HG02943 (cell line): ENCODE measurements around the gene TENT5A.

Experiments used
- ATAC-seq: cut with Tn5 transposase; IDR thresholded peaks from one replicate; pipeline ENCODE4 v1.9.1; 2021; ENCODE audit warnings: mild to moderate bottlenecking, low read depth, moderate library complexity; ENCODE audit not compliant: unreplicated experiment

TENT5A gene

GRCh38 chr6:81772741-81773140, 20.3 kb upstream of the TENT5A start:
- ATAC-seq = peak; percentile 95

- no peak for ATAC-seq
Measured at GRCh38 chr6:81771097-81771496, 18.6 kb upstream of the TENT5A start.

- ATAC-seq = no peak
Measured at GRCh38 chr6:81770381-81770780, 17.9 kb upstream of the TENT5A start.

GRCh38 chr6:81769824-81770223, 17.3 kb upstream of the TENT5A start:
- ATAC-seq = no peak

GRCh38 chr6:81768150-81768942, 15.9 kb upstream of the TENT5A start:
- ATAC-seq = no peak

GRCh38 chr6:81767163-81767891, 14.8 kb upstream of the TENT5A start:
- ATAC-seq = no peak

- peak; percentile 69 for ATAC-seq
Measured at GRCh38 chr6:81766482-81767069, 14.1 kb upstream of the TENT5A start.

- no peak for ATAC-seq
Measured at GRCh38 chr6:81764531-81764930, 12.1 kb upstream of the TENT5A start.

- ATAC-seq = no peak
Measured at GRCh38 chr6:81763968-81764367, 11.5 kb upstream of the TENT5A start.

- no peak for ATAC-seq
Measured at GRCh38 chr6:81763051-81763450, 10.6 kb upstream of the TENT5A start.

- ATAC-seq = no peak
Measured at GRCh38 chr6:81762606-81763005, 10.1 kb upstream of the TENT5A start.

GRCh38 chr6:81762132-81762531, 9.7 kb upstream of the TENT5A start:
- no peak for ATAC-seq

GRCh38 chr6:81761197-81761596, 8.7 kb upstream of the TENT5A start:
- ATAC-seq = no peak

- ATAC-seq = no peak
Measured at GRCh38 chr6:81759782-81760181, 7.3 kb upstream of the TENT5A start.

- no peak for ATAC-seq
Measured at GRCh38 chr6:81758221-81758620, 5.7 kb upstream of the TENT5A start.

- no peak for ATAC-seq
Measured at GRCh38 chr6:81756690-81757089, 4.2 kb upstream of the TENT5A start.

- ATAC-seq = no peak
Measured at GRCh38 chr6:81755551-81755950, 3.1 kb upstream of the TENT5A start.

- no peak for ATAC-seq
Measured at GRCh38 chr6:81754906-81755305, 2.4 kb upstream of the TENT5A start.

- ATAC-seq = peak; percentile 45
Measured at GRCh38 chr6:81753711-81754577, 1.5 kb upstream of the TENT5A start.

- ATAC-seq = peak; percentile 50
Measured at GRCh38 chr6:81752921-81753710, 635 bp upstream of the TENT5A start.
